Measurements from ENCODE around the gene ATP6AP1.
A peak's percentile ranks its signal among the peaks of the same experiment; 100 is the strongest.

The ATP6AP1 gene

DNA sequence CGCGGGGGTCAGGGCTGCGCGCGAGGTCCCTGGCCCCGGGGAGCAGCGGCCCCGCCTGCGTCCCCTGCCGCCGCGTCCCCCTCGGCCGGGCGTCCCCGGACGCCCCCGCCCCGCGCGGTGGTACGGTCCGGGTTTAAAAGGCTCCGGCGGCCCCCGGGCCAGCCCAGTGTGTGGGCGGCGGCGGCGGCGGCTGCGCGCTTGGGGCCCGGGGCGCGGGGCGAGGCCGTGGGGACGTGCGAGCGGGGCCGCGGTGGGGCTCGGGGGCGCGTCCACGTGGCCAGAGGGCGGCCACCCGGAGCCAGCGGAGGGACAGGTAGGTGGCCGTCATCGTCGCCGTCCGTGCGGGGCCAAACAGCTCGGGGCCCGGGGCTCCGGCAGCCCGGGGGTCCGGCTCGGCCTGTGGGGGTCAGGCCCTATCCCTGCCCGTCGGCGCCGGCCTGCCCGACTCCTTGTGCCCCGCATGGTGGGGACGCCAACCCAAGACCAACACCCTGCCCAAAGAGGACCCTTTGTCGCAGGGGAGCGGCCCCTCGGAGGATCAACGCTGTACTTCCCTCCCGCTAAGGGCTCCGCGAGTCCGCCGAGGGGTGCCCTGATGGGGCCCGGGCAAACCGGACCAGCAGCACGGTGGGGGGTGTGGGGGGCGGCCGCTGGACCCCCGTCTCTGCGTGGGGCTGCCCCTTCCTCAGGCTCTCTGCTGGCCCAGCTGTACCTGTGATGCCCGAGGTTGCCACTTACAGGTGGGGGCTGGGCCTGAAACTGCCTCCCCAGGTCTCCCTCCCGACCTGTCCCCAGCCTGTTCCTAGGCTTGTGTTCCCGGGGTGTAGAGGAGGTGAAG, 29.9 kb downstream of the ATP6AP1 start, which contains the start of gene PLXNA3:
Gene PLXNA3, plus strand, starts transcription at position 166 of the 838 bp plus-strand sequence. CDS start 1,903 bp downstream, outside the sequence.
- Histone ChIP-seq H3K9ac (ENCODE audit: low read length in 5 of 5) (peak within 1 kb of the TSS in 4 of 5 donors; percentile 54 to 73 (median 60)), H3K27me3 (ENCODE audit: control insufficient read depth in 5 of 5, insufficient read depth in 4 of 5, low read length in 5 of 5) (peaks cover 0 to 6% (median 0%) of the 10 kb centered on the region in 5 donors), H3K9me3 (ENCODE audit: control insufficient read depth in 5 of 5, low read length in 5 of 5) (no peaks in the 10 kb centered on the region), H3K4me1 (ENCODE audit: control insufficient read depth in 5 of 5, insufficient read depth in 5 of 5, low read length in 5 of 5) (peaks cover 0 to 20% (median 12%) of the 10 kb centered on the region in 5 donors), H3K36me3 (ENCODE audit: control insufficient read depth in 5 of 5, insufficient read depth in 5 of 5, low read length in 5 of 5) (peaks cover 0 to 25% (median 14%) of the 10 kb centered on the region in 5 donors), H3K27ac (ENCODE audit: low read depth, low read length) (no peak within 1 kb of the TSS), H3K4me3 (ENCODE audit: low read depth in 1 of 5, low read length in 5 of 5) (peak within 1 kb of the TSS; percentile 59 to 74 (median 66))

DNA sequence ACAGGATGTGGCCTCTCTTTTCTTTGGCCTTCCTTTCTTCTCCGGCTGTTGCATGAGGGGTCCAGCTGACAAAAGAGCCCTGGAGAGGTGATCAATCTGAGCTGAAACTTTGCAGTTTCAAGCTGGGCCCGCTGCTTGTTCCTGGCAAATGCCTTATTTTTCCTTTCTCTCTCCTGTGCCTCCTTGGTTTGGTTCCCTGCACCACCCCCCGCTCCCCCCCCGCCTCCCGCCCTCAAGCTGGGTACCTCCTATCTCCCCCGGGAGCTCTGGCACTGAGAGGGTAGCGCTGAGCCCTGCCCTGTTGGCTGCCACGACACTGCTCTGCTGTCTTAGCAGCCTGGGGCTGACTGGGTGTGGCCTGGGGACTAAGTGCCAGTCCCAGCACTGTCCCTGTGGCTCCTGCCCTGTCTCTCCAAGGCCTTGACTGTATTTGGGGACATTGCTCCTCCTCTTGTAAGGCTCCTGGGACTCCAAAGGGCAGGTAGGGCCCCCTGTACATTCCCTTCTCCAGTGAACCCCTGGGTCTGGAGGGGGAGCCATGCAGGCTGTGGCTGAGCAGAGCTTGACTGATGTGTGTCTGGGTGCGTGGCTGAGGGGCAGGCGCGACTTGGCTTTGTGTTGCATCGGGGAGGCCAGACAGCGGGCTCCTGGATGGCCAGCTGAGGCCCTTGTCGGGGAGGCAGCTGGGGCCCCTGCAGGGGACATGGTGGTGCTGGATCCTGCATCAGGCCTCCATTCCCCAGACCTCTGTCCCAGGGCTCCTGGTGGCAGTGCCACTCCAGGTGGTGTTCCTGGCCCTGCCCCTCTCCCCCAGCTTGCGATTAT, 30.7 kb downstream of the ATP6AP1 start:
- Histone ChIP-seq H3K4me1 (ENCODE audit: control insufficient read depth in 5 of 5, insufficient read depth in 5 of 5, low read length in 5 of 5) (peaks cover 0 to 20% (median 12%) of the 10 kb centered on the region in 5 donors), H3K9me3 (ENCODE audit: control insufficient read depth in 5 of 5, low read length in 5 of 5) (no peaks in the 10 kb centered on the region), H3K36me3 (ENCODE audit: control insufficient read depth in 5 of 5, insufficient read depth in 5 of 5, low read length in 5 of 5) (peaks cover 0 to 32% (median 19%) of the 10 kb centered on the region in 5 donors), H3K27me3 (ENCODE audit: control insufficient read depth in 5 of 5, insufficient read depth in 4 of 5, low read length in 5 of 5) (peaks cover 0 to 6% (median 3%) of the 10 kb centered on the region in 5 donors), H3K27ac (ENCODE audit: low read depth, low read length) (no peak overlapping the region), H3K9ac (ENCODE audit: low read length in 5 of 5) (peak overlapping the region in 4 of 5 donors; percentile 54 to 73 (median 60)), H3K4me3 (ENCODE audit: low read depth in 1 of 5, low read length in 5 of 5) (peak overlapping the region; percentile 59 to 74 (median 66))

DNA sequence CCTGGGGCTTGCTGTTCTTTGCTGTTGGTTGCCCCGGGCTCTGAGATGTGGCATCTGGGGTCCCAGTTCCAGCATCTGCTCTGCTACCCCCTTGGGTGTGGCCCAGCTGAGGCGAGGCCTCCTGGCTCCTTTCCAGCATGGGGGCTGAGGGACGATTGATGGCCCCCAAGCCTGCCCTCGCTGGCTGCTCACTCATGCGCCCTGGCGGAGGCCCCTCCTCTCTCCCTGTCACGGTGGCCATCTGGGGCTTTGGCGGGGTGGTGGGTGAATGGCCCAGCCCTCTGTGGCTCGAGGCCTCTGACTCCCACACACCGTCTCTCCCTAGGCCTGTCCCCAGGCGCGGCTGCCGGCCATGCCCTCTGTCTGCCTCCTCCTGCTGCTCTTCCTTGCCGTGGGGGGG, 31.4 kb downstream of the ATP6AP1 start:
- Histone ChIP-seq H3K9ac (ENCODE audit: low read length in 5 of 5) (peak overlapping the region in 1 of 5 donors; percentile 13), H3K36me3 (ENCODE audit: control insufficient read depth in 5 of 5, insufficient read depth in 5 of 5, low read length in 5 of 5) (peaks cover 0 to 38% (median 19%) of the 10 kb centered on the region in 5 donors), H3K27me3 (ENCODE audit: control insufficient read depth in 5 of 5, insufficient read depth in 4 of 5, low read length in 5 of 5) (peaks cover 0 to 4% (median under 1%) of the 10 kb centered on the region in 5 donors), H3K4me3 (ENCODE audit: low read depth in 1 of 5, low read length in 5 of 5) (peak overlapping the region in 2 of 5 donors; percentile 39 to 74), H3K27ac (ENCODE audit: low read depth, low read length) (no peak overlapping the region), H3K9me3 (ENCODE audit: control insufficient read depth in 5 of 5, low read length in 5 of 5) (no peaks in the 10 kb centered on the region), H3K4me1 (ENCODE audit: control insufficient read depth in 5 of 5, insufficient read depth in 5 of 5, low read length in 5 of 5) (peaks cover 0 to 20% (median 12%) of the 10 kb centered on the region in 5 donors)

DNA sequence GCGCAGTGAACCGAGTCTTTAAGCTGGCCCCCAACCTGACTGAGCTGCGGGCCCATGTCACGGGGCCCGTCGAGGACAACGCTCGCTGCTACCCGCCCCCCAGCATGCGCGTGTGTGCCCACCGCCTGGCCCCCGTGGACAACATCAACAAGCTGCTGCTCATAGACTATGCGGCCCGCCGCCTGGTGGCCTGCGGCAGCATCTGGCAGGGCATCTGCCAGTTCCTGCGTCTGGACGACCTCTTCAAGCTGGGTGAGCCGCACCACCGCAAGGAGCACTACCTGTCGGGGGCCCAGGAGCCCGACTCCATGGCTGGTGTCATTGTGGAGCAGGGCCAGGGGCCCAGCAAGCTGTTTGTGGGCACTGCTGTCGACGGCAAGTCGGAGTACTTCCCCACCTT, 31.8 kb downstream of the ATP6AP1 start:
- Histone ChIP-seq H3K4me3 (ENCODE audit: low read depth in 1 of 5, low read length in 5 of 5) (no peak overlapping the region), H3K4me1 (ENCODE audit: control insufficient read depth in 5 of 5, insufficient read depth in 5 of 5, low read length in 5 of 5) (peaks cover 0 to 20% (median 12%) of the 10 kb centered on the region in 5 donors), H3K36me3 (ENCODE audit: control insufficient read depth in 5 of 5, insufficient read depth in 5 of 5, low read length in 5 of 5) (peaks cover 0 to 43% (median 22%) of the 10 kb centered on the region in 5 donors), H3K9ac (ENCODE audit: low read length in 5 of 5) (no peak overlapping the region), H3K9me3 (ENCODE audit: control insufficient read depth in 5 of 5, low read length in 5 of 5) (no peaks in the 10 kb centered on the region), H3K27me3 (ENCODE audit: control insufficient read depth in 5 of 5, insufficient read depth in 4 of 5, low read length in 5 of 5) (peaks cover 0 to 4% (median 0%) of the 10 kb centered on the region in 5 donors), H3K27ac (ENCODE audit: low read depth, low read length) (no peak overlapping the region)

DNA sequence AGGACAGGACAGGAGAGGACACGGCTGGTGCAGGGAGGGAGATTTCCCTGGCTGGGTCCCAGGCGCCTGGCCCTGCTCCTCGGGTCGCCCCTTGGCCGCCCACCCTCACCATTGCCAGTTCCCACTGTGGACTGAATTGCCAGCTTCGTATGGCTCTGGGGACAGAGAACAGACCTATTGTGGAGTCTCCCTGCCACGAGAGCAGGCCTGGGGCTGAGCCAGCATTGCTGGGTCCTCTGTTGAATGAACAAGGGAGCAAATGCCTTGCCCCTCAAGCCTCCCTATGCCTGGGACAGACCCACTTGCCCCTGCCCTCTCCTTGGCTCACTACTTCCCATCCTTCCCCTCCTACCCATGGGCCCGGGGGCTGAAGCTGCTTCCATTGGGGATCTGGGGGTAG, 33.9 kb downstream of the ATP6AP1 start:
- H3K27ac ChIP-seq (ENCODE audit: low read depth, low read length), result no peak overlapping the region
- H3K36me3 ChIP-seq (ENCODE audit: control insufficient read depth in 5 of 5, insufficient read depth in 5 of 5, low read length in 5 of 5), result peaks cover 0 to 62% (median 37%) of the 10 kb centered on the region in 5 donors

DNA sequence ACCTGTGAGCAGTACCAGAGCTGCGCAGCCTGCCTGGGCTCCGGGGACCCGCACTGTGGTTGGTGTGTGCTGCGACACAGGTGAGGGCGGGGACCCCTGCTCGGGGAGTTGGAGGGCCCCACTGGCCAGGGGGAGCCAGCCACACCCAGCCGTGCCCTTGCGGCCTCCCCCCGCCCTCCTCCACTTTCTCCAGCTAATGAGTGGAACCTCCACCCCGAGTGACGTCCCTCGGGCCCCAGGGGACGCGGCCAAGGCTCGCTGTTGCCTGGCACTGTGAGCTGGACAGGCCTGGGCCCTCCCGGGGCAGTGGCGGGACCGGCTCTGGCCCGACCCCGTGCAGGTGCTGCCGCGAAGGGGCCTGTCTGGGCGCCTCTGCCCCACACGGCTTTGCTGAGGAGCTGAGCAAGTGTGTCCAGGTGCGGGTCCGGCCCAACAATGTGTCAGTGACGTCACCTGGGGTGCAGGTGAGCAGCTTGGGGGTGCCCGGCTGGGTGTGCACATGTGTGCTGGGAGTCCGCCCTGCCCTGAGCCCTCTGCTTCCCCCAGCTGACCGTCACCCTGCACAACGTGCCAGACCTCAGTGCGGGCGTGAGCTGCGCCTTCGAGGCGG, 35.2 kb downstream of the ATP6AP1 start:
- Histone ChIP-seq H3K9me3 (ENCODE audit: control insufficient read depth in 5 of 5, low read length in 5 of 5) (no peaks in the 10 kb centered on the region), H3K27ac (ENCODE audit: low read depth, low read length) (no peak overlapping the region), H3K4me1 (ENCODE audit: control insufficient read depth in 5 of 5, insufficient read depth in 5 of 5, low read length in 5 of 5) (peaks cover 0 to 16% (median 10%) of the 10 kb centered on the region in 5 donors), H3K36me3 (ENCODE audit: control insufficient read depth in 5 of 5, insufficient read depth in 5 of 5, low read length in 5 of 5) (peaks cover 0 to 76% (median 50%) of the 10 kb centered on the region in 5 donors), H3K4me3 (ENCODE audit: low read depth in 1 of 5, low read length in 5 of 5) (no peak overlapping the region), H3K27me3 (ENCODE audit: control insufficient read depth in 5 of 5, insufficient read depth in 4 of 5, low read length in 5 of 5) (peaks cover 0 to 5% (median 3%) of the 10 kb centered on the region in 5 donors), H3K9ac (ENCODE audit: low read length in 5 of 5) (no peak overlapping the region)

More for the DNA sequence above, 33.9 kb downstream of the ATP6AP1 start:
- H3K9ac ChIP-seq (ENCODE audit: low read length in 5 of 5), result no peak overlapping the region
- H3K4me3 ChIP-seq (ENCODE audit: low read depth in 1 of 5, low read length in 5 of 5), result no peak overlapping the region
- peaks cover 0 to 5% (median 0%) of the 10 kb centered on the region in 5 donors for H3K27me3 ChIP-seq (ENCODE audit: control insufficient read depth in 5 of 5, insufficient read depth in 4 of 5, low read length in 5 of 5)
- H3K9me3 ChIP-seq (ENCODE audit: control insufficient read depth in 5 of 5, low read length in 5 of 5), result no peaks in the 10 kb centered on the region
- peaks cover 0 to 20% (median 12%) of the 10 kb centered on the region in 5 donors for H3K4me1 ChIP-seq (ENCODE audit: control insufficient read depth in 5 of 5, insufficient read depth in 5 of 5, low read length in 5 of 5)

DNA sequence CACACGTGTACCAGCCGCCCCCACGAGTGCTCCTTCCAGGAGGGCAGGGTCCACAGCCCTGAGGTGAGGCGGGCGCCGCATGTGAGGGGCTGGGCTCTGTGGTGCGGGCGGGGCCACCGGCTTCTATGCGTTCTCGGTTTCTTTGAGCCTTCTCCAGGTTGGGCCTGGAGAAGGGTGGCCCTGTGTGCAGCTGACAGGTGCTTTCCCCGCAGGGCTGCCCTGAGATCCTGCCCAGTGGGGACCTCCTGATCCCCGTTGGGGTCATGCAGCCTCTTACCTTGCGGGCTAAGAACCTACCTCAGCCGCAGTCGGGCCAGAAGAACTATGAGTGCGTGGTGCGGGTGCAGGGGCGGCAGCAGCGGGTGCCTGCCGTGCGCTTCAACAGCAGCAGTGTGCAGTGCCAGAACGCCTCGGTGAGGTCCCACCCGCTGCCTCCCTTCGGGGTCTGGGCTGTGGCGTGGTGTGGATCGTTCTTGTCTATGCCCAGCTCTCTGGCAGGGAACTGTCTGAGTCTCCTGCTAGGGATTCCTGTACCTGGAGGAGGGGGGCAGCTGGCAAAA, 36.4 kb downstream of the ATP6AP1 start:
- peaks cover 0 to 6% (median 4%) of the 10 kb centered on the region in 5 donors for H3K27me3 ChIP-seq (ENCODE audit: control insufficient read depth in 5 of 5, insufficient read depth in 4 of 5, low read length in 5 of 5)
- no peak overlapping the region for H3K4me3 ChIP-seq (ENCODE audit: low read depth in 1 of 5, low read length in 5 of 5)
- peaks cover 0 to 7% (median 1%) of the 10 kb centered on the region in 5 donors for H3K4me1 ChIP-seq (ENCODE audit: control insufficient read depth in 5 of 5, insufficient read depth in 5 of 5, low read length in 5 of 5)
- no peak overlapping the region for H3K9ac ChIP-seq (ENCODE audit: low read length in 5 of 5)
- H3K27ac ChIP-seq (ENCODE audit: low read depth, low read length), result no peak overlapping the region
- H3K9me3 ChIP-seq (ENCODE audit: control insufficient read depth in 5 of 5, low read length in 5 of 5), result no peaks in the 10 kb centered on the region
- H3K36me3 ChIP-seq (ENCODE audit: control insufficient read depth in 5 of 5, insufficient read depth in 5 of 5, low read length in 5 of 5), result peaks cover 0 to 87% (median 60%) of the 10 kb centered on the region in 5 donors

DNA sequence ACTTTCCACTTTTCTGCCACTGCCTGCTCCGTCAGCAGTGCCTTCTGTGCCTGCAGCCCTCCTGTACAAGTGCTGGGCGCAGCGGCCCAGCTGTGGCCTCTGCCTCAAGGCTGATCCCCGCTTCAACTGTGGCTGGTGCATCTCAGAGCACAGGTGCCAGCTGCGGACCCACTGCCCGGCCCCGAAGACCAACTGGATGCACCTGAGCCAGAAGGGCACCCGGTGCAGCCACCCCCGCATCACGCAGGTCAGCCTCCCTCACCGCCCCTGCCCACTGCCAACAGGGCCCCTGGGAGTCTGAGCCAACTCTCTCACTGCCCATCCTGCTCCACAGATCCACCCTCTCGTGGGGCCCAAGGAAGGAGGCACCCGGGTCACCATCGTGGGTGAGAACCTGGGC, 37.1 kb downstream of the ATP6AP1 start:
- H3K36me3 ChIP-seq (ENCODE audit: control insufficient read depth in 5 of 5, insufficient read depth in 5 of 5, low read length in 5 of 5), result peaks cover 0 to 93% (median 65%) of the 10 kb centered on the region in 5 donors
- H3K27me3 ChIP-seq (ENCODE audit: control insufficient read depth in 5 of 5, insufficient read depth in 4 of 5, low read length in 5 of 5), result peaks cover 0 to 6% (median 4%) of the 10 kb centered on the region in 5 donors
- no peak overlapping the region for H3K27ac ChIP-seq (ENCODE audit: low read depth, low read length)
- H3K4me3 ChIP-seq (ENCODE audit: low read depth in 1 of 5, low read length in 5 of 5), result no peak overlapping the region
- H3K9me3 ChIP-seq (ENCODE audit: control insufficient read depth in 5 of 5, low read length in 5 of 5), result no peaks in the 10 kb centered on the region
- H3K4me1 ChIP-seq (ENCODE audit: control insufficient read depth in 5 of 5, insufficient read depth in 5 of 5, low read length in 5 of 5), result no peaks in the 10 kb centered on the region
- H3K9ac ChIP-seq (ENCODE audit: low read length in 5 of 5), result no peak overlapping the region

DNA sequence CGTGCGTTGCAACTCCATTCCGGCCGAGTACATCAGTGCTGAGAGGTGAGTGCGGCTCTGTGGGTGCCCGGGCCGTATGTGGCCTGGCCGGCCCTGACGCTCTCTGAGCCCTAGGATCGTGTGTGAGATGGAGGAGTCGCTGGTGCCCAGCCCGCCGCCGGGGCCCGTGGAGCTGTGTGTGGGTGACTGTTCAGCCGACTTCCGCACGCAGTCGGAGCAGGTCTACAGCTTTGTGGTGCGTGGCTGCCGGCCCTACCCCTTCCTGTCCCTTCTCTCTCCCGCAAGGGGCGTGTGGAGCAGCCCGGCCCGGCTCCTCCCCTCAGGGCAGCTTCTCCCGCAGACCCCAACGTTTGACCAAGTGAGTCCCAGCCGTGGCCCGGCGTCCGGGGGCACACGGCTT, 37.6 kb downstream of the ATP6AP1 start:
- Histone ChIP-seq H3K4me3 (ENCODE audit: low read depth in 1 of 5, low read length in 5 of 5) (no peak overlapping the region), H3K9ac (ENCODE audit: low read length in 5 of 5) (no peak overlapping the region), H3K9me3 (ENCODE audit: control insufficient read depth in 5 of 5, low read length in 5 of 5) (no peaks in the 10 kb centered on the region), H3K27me3 (ENCODE audit: control insufficient read depth in 5 of 5, insufficient read depth in 4 of 5, low read length in 5 of 5) (peaks cover 0 to 6% (median 4%) of the 10 kb centered on the region in 5 donors), H3K36me3 (ENCODE audit: control insufficient read depth in 5 of 5, insufficient read depth in 5 of 5, low read length in 5 of 5) (peaks cover 0 to 93% (median 65%) of the 10 kb centered on the region in 5 donors), H3K27ac (ENCODE audit: low read depth, low read length) (no peak overlapping the region), H3K4me1 (ENCODE audit: control insufficient read depth in 5 of 5, insufficient read depth in 5 of 5, low read length in 5 of 5) (no peaks in the 10 kb centered on the region)

Measured in subcutaneous abdominal adipose tissue (tissue), 5 donors.